Fibroblast of lung (primary cell): ENCODE results near the gene GPR137C. TPM values are rescaled to one million over a fixed set of nuclear protein-coding genes. Genes with fewer than 3 reads are reported as not detected.

Source experiments
- DNase-seq, 2 donors: peaks; one replicate each; pipeline versions ENCODE4 v3.0.0 to v3.0.0-alpha.2; 2010; ENCODE audit warnings: low read depth in 2 of 2
- H2AFZ ChIP-seq: 2 replicates; pipeline ENCODE4 v1.5.1; 2012; ENCODE audit warnings: low read length, control low read depth, inconsistent platforms
- H3K27ac ChIP-seq: 2 replicates; pipeline ENCODE4 v1.5.1; 2011; ENCODE audit warnings: low read length, control low read depth; ENCODE audit not compliant: insufficient read depth
- H3K27me3 ChIP-seq: 2 replicates; pipeline ENCODE4 v1.5.1; 2011; ENCODE audit warnings: mild to moderate bottlenecking, low read length; ENCODE audit not compliant: control insufficient read depth, insufficient read depth
- H3K36me3 ChIP-seq: 2 replicates; pipeline ENCODE4 v1.5.1; 2011; ENCODE audit warnings: low read length; ENCODE audit not compliant: control insufficient read depth, insufficient read depth
- H3K4me1 ChIP-seq: 2 replicates; pipeline ENCODE4 v1.5.1; 2011; ENCODE audit warnings: low read length; ENCODE audit not compliant: control insufficient read depth, insufficient read depth; ENCODE audit errors: extremely low read depth
- H3K4me2 ChIP-seq: 2 replicates; pipeline ENCODE4 v1.5.1; 2011; ENCODE audit warnings: low read length, control low read depth; ENCODE audit not compliant: insufficient read depth; ENCODE audit errors: extremely low read depth
- H3K4me3 ChIP-seq, 4 experiments: fragments of 200-600 bp in 1 of 4; sonication (generic) in 1 of 4; replicated peaks in 1 of 4; 2 replicates each; pipeline ENCODE4 v1.5.1; 2011 to 2016; ENCODE audit warnings: low read length in 4 of 4, low read depth in 3 of 4, mild to moderate bottlenecking in 3 of 4, control low read depth in 2 of 4, inconsistent platforms in 1 of 4, mixed read lengths in 1 of 4; ENCODE audit not compliant: insufficient read depth in 1 of 4; ENCODE audit errors: control extremely low read depth in 1 of 4
- H3K79me2 ChIP-seq: 2 replicates; pipeline ENCODE4 v1.5.1; 2012; ENCODE audit warnings: mild to moderate bottlenecking, low read length, inconsistent platforms; ENCODE audit not compliant: control insufficient read depth, insufficient read depth
- H3K9ac ChIP-seq: 2 replicates; pipeline ENCODE4 v1.5.1; 2011; ENCODE audit warnings: mild to moderate bottlenecking, low read length, control low read depth; ENCODE audit not compliant: insufficient read depth
- H3K9me3 ChIP-seq: 2 replicates; pipeline ENCODE4 v1.5.1; 2012; ENCODE audit warnings: low read depth, low read length; ENCODE audit not compliant: control insufficient read depth, insufficient read depth
- H4K20me1 ChIP-seq: 2 replicates; pipeline ENCODE4 v1.5.1; 2011; ENCODE audit warnings: low read length; ENCODE audit not compliant: control insufficient read depth, insufficient read depth; ENCODE audit errors: extremely low read depth
- EZH2 ChIP-seq: IDR thresholded peaks from 2 replicates; pipeline ENCODE4 v1.5.1; 2012; ENCODE audit warnings: low read length, control low read depth, mild to moderate bottlenecking; ENCODE audit errors: missing control alignments
- polyA plus RNA-seq, 2 donors: library from polyadenylated mRNA; depleted of rRNA in 1 of 2; stranded (reverse) in 1 of 2; unstranded in 1 of 2; fragments of >200 nt; gene quantifications; 2 replicates each; pipeline ENCODE4 v1.2.1, GENCODE V29; 2011 to 2012; ENCODE audit warnings: missing spikeins in 1 of 2
- total RNA-seq: library from RNA; depleted of rRNA; stranded (reverse); fragments of >200 nt; gene quantifications from 2 replicates; pipeline ENCODE4 v1.2.1, GENCODE V29; 2014
- TF ChIP-seq, protein P1 (sequence below), 2 donors: IDR thresholded peaks in 1 of 2; conservative IDR thresholded peaks in 1 of 2; 1 replicate in 1 of 2; 2 replicates in 1 of 2; pipeline ENCODE4 v1.5.1; 2011 to 2012; ENCODE audit warnings: low read length in 2 of 2, control low read depth in 1 of 2, inconsistent platforms in 1 of 2, low read depth in 1 of 2, mild to moderate bottlenecking in 1 of 2

GPR137C gene
- total and polyA plus RNA-seq, 2 donors (not counting 1 experiment from before 2014, with no cell fraction given), result 0.37 to 0.50 TPM

- Histone ChIP-seq H3K9me3 (no peaks in the 10 kb centered on the region), H4K20me1 (no peaks in the 10 kb centered on the region), H2AFZ (no peak overlapping the region), H3K4me2 (no peak overlapping the region), H3K79me2 (no peaks in the 10 kb centered on the region), H3K27me3 (no peaks in the 10 kb centered on the region), H3K27ac (no peak overlapping the region), H3K9ac (no peak overlapping the region), H3K36me3 (no peaks in the 10 kb centered on the region), H3K4me1 (no peaks in the 10 kb centered on the region), H3K4me3 (no peak overlapping the region)
- no peak for TF ChIP-seq EZH2
- TF ChIP-seq, protein P1, sequence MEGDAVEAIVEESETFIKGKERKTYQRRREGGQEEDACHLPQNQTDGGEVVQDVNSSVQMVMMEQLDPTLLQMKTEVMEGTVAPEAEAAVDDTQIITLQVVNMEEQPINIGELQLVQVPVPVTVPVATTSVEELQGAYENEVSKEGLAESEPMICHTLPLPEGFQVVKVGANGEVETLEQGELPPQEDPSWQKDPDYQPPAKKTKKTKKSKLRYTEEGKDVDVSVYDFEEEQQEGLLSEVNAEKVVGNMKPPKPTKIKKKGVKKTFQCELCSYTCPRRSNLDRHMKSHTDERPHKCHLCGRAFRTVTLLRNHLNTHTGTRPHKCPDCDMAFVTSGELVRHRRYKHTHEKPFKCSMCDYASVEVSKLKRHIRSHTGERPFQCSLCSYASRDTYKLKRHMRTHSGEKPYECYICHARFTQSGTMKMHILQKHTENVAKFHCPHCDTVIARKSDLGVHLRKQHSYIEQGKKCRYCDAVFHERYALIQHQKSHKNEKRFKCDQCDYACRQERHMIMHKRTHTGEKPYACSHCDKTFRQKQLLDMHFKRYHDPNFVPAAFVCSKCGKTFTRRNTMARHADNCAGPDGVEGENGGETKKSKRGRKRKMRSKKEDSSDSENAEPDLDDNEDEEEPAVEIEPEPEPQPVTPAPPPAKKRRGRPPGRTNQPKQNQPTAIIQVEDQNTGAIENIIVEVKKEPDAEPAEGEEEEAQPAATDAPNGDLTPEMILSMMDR (conservative IDR thresholded peaks at IDR 0.05 in 1 of 2, IDR thresholded peaks at IDR 0.05 in 1 of 2; ENCODE audit: low read depth in 1 of 2, low read length in 2 of 2), result no peak
- no peak for DNase-seq
Measured at GRCh38 chr14:52575858-52576257, 23.2 kb downstream of the GPR137C start.

DNA sequence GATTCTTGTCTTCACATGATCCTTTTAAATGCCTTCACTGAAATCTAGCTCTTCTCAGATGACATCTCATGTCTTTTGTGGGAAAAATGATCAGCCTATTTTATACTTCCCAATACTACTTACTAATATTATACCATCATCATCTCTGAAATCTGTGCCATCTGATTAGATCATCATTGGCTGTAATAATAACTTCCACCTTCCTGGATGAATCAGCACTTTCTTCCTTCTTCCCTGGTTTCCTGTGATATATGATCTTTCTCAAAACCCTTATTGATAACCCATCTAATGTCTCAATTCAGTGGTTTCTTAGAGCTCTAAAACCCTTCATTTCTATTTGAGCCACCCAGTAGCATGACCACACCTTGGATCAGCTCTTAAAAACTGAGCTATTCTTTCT lies 30.9 kb downstream of the GPR137C start:
- Histone ChIP-seq H3K4me2 (no peak overlapping the region), H4K20me1 (no peaks in the 10 kb centered on the region), H3K79me2 (no peaks in the 10 kb centered on the region), H3K27me3 (no peaks in the 10 kb centered on the region), H3K4me3 (no peak overlapping the region), H3K27ac (no peak overlapping the region), H3K9me3 (no peaks in the 10 kb centered on the region), H3K36me3 (no peaks in the 10 kb centered on the region), H2AFZ (no peak overlapping the region), H3K9ac (no peak overlapping the region), H3K4me1 (no peaks in the 10 kb centered on the region)
- TF ChIP-seq, protein P1 (conservative IDR thresholded peaks at IDR 0.05 in 1 of 2, IDR thresholded peaks at IDR 0.05 in 1 of 2; ENCODE audit: low read depth in 1 of 2, low read length in 2 of 2), result no peak
- TF ChIP-seq EZH2, result no peak
- peak; percentile 6 to 12 for DNase-seq

- TF ChIP-seq, protein P1 (conservative IDR thresholded peaks at IDR 0.05 in 1 of 2, IDR thresholded peaks at IDR 0.05 in 1 of 2; ENCODE audit: low read depth in 1 of 2, low read length in 2 of 2), result no peak
- no peak for TF ChIP-seq EZH2
Measured at GRCh38 chr14:52589646-52590045, 37.0 kb downstream of the GPR137C start.

More at GRCh38 chr14:52589646-52590045, 37.0 kb downstream of the GPR137C start:
- H3K36me3 ChIP-seq, result no peaks in the 10 kb centered on the region
- H3K4me3 ChIP-seq, result no peak overlapping the region
- H3K27me3 ChIP-seq, result no peaks in the 10 kb centered on the region
- no peaks in the 10 kb centered on the region for H3K9me3 ChIP-seq
- H3K4me2 ChIP-seq, result no peak overlapping the region
- H3K4me1 ChIP-seq, result no peaks in the 10 kb centered on the region
- no peak overlapping the region for H3K9ac ChIP-seq
- peak in 1 of 2 donors; percentile 24 for DNase-seq
- no peak overlapping the region for H3K27ac ChIP-seq
- no peaks in the 10 kb centered on the region for H4K20me1 ChIP-seq
- H2AFZ ChIP-seq, result no peak overlapping the region
- H3K79me2 ChIP-seq, result no peaks in the 10 kb centered on the region
